Amniotic epithelial cell (primary cell): ENCODE results near the gene FOXJ1.

Experiments used
- DNase-seq: peaks from one replicate; pipeline ENCODE4 v3.0.0-alpha.2; 2010; ENCODE audit warnings: low read depth

FOXJ1 gene

DNA sequence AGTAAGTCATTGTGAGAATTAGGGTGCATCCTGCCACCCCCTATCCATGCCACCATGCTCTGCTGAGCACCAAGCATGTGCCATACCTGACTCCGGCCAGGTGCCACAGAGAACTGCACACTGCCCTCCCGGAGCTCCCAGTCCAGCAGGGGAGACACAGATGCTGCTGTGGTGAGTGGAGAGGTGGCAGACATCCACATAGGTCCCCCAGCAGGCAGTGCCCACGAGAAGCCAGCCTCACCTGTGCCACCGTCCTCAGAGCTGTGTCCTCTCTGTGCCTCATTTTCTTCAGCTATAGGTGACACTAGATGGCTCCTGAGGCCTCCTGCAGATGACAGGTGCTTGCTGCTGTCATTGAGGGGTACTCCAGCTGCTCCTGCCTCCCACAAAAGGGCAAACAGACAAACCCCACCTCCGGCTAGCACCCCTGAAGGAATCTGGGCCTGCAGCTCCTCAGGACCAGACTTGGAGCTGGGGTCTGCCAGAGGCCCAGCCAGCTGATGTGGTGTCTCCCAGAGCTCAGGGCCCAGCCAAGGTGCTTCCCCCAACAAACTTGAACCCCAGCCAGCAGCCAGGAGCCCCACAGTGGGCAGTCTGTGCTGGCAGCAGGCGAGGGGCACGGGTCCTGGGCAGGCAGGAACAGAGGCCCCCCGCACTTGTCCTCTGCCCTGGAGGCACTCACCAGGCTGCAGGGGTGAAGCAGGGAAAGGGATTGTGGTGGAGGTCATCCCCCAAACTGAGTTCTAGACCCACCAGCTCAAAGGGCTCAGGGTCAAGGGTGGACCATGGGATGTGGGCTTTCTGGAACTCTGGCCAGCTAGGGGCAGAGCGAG, 17.1 kb downstream of the FOXJ1 start:
- DNase-seq = no peak

DNA sequence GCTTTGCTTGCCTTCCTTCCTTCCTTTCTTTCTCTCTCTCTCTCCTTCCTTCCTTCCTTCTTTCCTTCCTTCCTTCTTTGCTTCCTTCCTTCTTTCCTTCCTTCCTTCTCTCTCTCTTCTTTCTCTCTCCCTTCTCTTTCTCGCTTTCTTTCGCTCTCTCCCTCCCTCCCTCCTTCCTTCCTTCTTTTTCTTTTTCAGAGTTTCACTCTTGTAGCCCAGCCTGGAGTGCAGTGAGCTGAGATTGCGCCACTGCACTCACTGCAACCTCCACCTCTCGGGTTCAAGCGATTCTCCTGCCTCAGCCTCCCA, 17.9 kb downstream of the FOXJ1 start:
- no peak for DNase-seq

GRCh38 chr17:76122431-76123190, 18.4 kb downstream of the FOXJ1 start:
- no peak for DNase-seq

DNA sequence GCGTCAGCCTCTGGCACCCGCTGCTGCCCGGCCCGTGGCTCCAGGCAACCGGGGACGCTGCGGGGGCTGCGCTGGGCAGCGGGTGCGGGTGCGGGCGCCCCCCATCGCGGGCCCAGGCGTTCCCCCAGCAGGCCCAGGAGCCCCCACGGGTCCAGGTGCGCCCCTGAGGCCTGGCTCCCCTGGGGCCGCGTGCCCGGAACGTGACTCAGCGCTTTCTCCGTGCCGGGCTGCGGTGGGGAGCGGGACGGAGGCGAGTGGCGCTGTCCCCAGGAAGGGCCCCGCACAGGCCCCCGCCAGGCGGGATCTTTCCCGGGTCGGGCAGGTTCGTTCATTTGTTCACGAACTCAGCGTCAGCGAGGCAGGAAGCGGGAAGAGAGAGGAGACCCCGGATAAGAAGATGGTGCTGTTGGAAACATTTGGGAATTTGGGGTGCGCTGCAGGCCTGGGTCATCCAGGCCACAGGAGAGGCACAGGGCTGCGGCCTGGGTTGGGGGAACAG, 19.1 kb downstream of the FOXJ1 start:
- DNase-seq = peak; percentile 31

DNA sequence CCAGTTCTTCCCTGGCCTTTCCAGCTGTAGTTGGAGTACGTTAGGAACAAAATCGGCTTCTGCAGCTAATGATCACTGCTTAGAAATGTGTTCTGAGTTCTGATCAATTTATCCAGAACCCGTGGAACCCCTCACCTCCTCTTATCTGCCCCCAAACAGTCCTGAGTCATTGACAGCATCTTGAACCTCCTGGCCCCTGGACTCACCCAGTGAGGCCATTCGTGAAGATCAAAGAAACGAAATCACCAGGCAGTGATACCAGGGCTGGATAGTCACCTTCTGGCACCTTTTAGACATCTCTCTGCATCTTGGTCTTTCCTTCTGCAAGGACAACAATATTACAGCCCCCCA, 20.4 kb downstream of the FOXJ1 start:
- DNase-seq = no peak

DNA sequence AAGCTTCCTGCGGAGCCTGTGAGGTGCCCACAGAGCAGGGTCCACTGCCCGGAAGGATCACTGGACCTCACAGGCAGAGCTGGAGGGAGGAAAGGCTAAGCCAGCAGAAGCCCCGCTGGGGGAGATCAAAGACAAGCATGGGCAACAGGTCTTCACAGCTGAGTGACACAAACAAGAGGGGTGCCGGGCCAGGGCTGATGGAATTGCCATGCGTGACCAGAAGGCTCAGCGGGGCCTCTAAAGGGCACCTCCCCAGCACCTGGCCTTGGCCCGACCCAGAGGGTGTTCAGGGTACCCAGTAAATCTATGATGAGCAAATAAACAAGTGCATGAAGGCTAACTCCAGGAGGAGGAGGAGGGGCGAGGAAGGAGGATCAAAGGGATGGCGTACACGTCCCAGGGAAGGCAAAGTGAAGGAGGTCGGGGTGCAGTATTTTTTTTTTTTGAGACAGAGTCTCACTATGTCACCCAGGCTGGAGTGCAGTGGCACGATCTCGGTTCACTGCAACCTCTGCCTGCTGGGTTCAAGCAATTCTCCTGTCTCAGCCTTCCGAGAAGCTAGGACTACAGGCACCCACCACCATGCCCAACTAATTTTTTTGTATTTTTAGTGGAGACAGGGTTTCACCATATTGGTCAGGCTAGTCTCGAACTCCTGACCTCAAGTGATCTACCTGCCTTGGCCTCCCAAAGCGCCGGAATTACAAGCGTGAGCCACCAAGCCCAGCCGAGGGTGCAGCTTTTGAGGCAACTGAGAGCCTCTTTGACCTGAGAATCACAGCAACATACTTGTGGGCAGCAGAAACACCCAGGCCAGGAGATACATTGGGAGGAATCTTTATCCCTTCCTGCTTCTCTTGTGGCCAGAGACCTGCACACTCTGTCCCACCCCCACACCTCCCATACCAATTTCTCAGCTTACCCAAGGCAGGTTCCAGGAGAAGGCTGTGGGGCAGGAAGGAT, 21.4 kb downstream of the FOXJ1 start:
- DNase-seq = no peak

DNA sequence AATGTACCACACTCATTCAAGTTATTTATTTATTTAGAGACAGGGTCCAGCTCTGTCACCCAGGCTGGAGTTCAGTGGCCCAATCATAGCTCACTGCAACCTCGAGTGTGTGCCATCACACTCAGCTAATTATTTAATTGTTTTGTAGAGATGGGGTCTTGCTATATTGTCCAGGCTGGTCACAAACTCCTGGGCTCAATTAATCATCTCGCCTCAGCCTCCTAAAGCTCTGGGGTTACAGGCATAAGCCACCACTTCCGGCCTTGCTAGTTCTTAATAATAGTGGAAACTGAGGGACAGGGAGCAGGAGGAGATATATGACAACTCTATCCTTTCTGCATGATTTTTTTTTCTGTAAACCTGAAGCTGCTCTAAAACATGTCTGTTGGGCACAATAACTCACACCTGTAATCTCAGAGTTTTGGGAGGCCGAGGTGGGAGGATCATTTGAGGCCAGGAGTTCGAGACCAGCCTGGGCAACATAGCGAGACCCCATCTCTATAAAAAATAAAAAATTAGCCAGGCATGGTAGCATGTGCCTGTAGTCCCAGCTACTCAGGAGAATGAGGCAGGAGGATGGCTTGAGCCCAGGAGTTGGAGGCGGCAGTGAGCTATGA, 25.8 kb downstream of the FOXJ1 start:
- no peak for DNase-seq

GRCh38 chr17:76111956-76112355, 29.1 kb downstream of the FOXJ1 start:
- DNase-seq = peak; percentile 45

GRCh38 chr17:76107509-76107908, 33.5 kb downstream of the FOXJ1 start:
- no peak for DNase-seq

GRCh38 chr17:76106703-76107102, 34.3 kb downstream of the FOXJ1 start:
- DNase-seq = no peak

DNA sequence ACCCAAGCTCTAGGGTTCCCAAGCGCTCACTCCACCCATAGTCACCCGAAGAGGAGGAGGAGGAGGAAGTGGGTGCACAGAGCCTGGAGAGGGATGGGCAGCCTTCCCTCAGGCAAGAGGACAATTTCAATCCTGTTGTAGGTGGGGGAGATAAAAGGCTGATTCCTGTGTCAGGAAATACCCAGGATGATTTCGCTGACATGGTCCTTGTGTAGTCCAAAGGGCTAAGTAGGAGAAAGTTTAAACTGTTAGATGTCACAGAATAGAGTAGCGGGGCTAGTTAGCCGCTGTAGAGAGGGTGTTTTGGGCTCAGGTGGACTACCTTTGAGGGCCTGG, 36.2 kb downstream of the FOXJ1 start:
- DNase-seq = no peak

GRCh38 chr17:76104140-76104895, 36.7 kb downstream of the FOXJ1 start:
- no peak for DNase-seq

- peak; percentile 77 for DNase-seq
These were observed 37.5 kb downstream of the FOXJ1 start, which contains the start of gene EXOC7 for GRCh38 chr17:76103274-76104139. Gene EXOC7 (minus strand): TSS chr17:76103787. CDS start chr17:76103692, 95 bp downstream.

GRCh38 chr17:76102944-76103273, 38.1 kb downstream of the FOXJ1 start:
- DNase-seq = no peak

- DNase-seq = no peak
These were observed 43.2 kb downstream of the FOXJ1 start for GRCh38 chr17:76097716-76098295.

DNA sequence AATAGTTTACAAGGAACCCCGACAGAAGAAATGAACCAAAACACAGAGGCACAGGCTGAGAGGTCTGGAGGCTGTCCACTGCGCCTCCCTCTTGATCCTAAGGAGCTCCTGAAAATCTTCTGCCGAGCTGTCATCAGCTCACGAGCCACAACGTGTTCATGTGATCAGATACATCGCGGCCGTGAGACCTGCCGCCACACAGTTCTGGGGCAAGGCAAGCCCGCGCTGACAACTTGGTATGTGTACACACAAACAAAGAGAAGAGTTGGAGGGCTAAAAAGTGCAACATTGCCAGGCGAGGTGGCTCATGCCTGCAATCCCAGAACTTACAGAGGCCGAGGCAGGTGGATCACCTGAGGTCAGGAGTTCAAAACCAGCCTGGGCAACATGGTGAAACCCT, 45.1 kb downstream of the FOXJ1 start:
- no peak for DNase-seq

GRCh38 chr17:76094046-76094445, 47.0 kb downstream of the FOXJ1 start:
- no peak for DNase-seq

DNA sequence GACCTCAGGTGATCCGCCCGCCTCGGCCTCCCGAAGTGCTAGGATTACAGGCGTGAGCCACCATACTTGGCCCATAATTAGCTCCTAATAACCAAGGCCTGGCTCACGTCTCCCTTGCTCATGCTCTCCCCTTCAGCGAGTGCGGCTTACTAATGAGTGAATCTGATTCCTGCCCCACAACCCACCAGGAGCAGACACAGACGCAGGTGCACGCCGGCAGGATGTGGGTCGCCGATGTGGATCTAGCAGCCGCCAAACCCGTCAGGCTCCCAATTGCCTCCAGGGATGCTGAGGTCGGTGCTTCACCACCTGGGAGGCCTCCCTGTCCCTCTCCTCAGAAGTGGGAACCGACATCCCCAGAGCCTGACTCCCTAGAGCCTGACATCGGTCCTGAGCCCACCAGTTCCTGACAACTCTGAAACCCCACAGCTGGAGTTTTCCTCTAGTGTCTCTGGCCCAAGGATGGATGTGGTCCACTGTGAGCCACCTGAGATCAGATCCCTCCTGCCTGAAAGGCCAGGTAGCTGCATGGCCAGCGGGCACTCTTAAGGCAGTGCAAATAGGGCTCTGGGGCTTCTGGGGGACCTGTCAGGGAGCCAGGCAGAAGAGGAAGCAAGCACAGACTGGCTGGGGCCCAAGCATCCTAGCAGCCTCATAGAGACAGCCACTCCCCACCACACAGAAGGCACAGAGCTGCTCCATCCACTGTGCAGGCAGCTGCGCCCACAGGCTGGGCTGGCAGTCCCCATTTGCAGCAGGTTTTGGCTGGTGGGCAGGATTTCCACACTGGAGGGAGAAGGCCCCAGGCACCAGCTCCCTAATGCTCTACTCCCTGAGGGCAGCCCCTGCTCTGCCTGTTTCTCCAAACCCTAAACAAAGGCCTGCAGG, 48.3 kb downstream of the FOXJ1 start:
- DNase-seq = no peak
